IPS DF 6.9 (cell line): ENCODE measurements around the gene PTOV1.

Experiments
- DNase-seq: peaks from one replicate; pipeline ENCODE4 v3.0.0-alpha.2; 2013; ENCODE audit warnings: low read depth, low spot score
- H3K27ac ChIP-seq: one replicate; pipeline ENCODE4 v1.5.1; 2013; ENCODE audit warnings: low read length, control low read depth
- H3K27me3 ChIP-seq: 2 replicates; pipeline ENCODE4 v1.6.1; 2013; ENCODE audit warnings: mild to moderate bottlenecking, low read length; ENCODE audit not compliant: control insufficient read depth, insufficient read depth
- H3K36me3 ChIP-seq: 2 replicates; pipeline ENCODE4 v1.6.1; 2013; ENCODE audit warnings: low read length; ENCODE audit not compliant: control insufficient read depth, insufficient read depth
- H3K4me1 ChIP-seq: 2 replicates; pipeline ENCODE4 v1.6.1; 2013; ENCODE audit warnings: low read length; ENCODE audit not compliant: control insufficient read depth, insufficient read depth
- H3K4me3 ChIP-seq: 2 replicates; pipeline ENCODE4 v1.5.1; 2013; ENCODE audit warnings: mild to moderate bottlenecking, low read length
- H3K9me3 ChIP-seq: 2 replicates; pipeline ENCODE4 v1.6.1; 2013; ENCODE audit warnings: low read length, inconsistent platforms; ENCODE audit not compliant: control insufficient read depth, insufficient read depth
- WGBS: extraction: QIAGEN DNeasy Blood & Tissue Kit; methylation state at CpG from one replicate; pipeline ENCODE4 v1.1.7; 2013; ENCODE audit warnings: mixed read lengths, missing lambda C conversion rate; ENCODE audit not compliant: insufficient read length, insufficient coverage; 5-methylcytosine and 5-hydroxymethylcytosine counted together

Gene PTOV1

GRCh38 chr19:49832556-49832955 lies 18.4 kb upstream of the PTOV1 start:
- peaks cover 11% of the 10 kb centered on the region for H3K36me3 ChIP-seq
- no peaks in the 10 kb centered on the region for H3K27me3 ChIP-seq
- H3K4me1 ChIP-seq, result no peaks in the 10 kb centered on the region
- no peak overlapping the region for H3K27ac ChIP-seq
- DNase-seq, result no peak
- no CpG with 5 or more reads among the region's 9 CpGs for WGBS
- H3K4me3 ChIP-seq, result no peak overlapping the region
- no peaks in the 10 kb centered on the region for H3K9me3 ChIP-seq

- no peaks in the 10 kb centered on the region for H3K4me1 ChIP-seq
- H3K9me3 ChIP-seq, result no peaks in the 10 kb centered on the region
- no peak overlapping the region for H3K27ac ChIP-seq
- H3K36me3 ChIP-seq, result peaks cover 11% of the 10 kb centered on the region
- H3K4me3 ChIP-seq, result no peak overlapping the region
- no CpG with 5 or more reads among the region's 7 CpGs for WGBS
- no peak for DNase-seq
- no peaks in the 10 kb centered on the region for H3K27me3 ChIP-seq
Observed at GRCh38 chr19:49833599-49833998, 17.4 kb upstream of the PTOV1 start.

GRCh38 chr19:49835562-49835961 lies 15.4 kb upstream of the PTOV1 start:
- WGBS, result no CpG with 5 or more reads among the region's 12 CpGs
- Histone ChIP-seq H3K27me3 (no peaks in the 10 kb centered on the region), H3K4me3 (no peak overlapping the region), H3K4me1 (no peaks in the 10 kb centered on the region), H3K36me3 (peaks cover 14% of the 10 kb centered on the region), H3K9me3 (no peaks in the 10 kb centered on the region), H3K27ac (no peak overlapping the region)
- no peak for DNase-seq

GRCh38 chr19:49836176-49837008 lies 14.6 kb upstream of the PTOV1 start:
- Histone ChIP-seq H3K9me3 (no peaks in the 10 kb centered on the region), H3K36me3 (peaks cover 14% of the 10 kb centered on the region)

GRCh38 chr19:49837009-49837310 lies 14.0 kb upstream of the PTOV1 start:
- no peaks in the 10 kb centered on the region for H3K4me1 ChIP-seq
- DNase-seq, result no peak
- H3K27ac ChIP-seq, result no peak overlapping the region
- no CpG with 5 or more reads among the region's 5 CpGs for WGBS
- H3K36me3 ChIP-seq, result peaks cover 11% of the 10 kb centered on the region
- H3K9me3 ChIP-seq, result no peaks in the 10 kb centered on the region
- no peak overlapping the region for H3K4me3 ChIP-seq
- H3K27me3 ChIP-seq, result no peaks in the 10 kb centered on the region

More at GRCh38 chr19:49836176-49837008, 14.6 kb upstream of the PTOV1 start:
- no CpG with 5 or more reads among the region's 20 CpGs for WGBS
- Histone ChIP-seq H3K27me3 (no peaks in the 10 kb centered on the region), H3K4me3 (no peak overlapping the region), H3K27ac (no peak overlapping the region), H3K4me1 (no peaks in the 10 kb centered on the region)
- DNase-seq, result no peak

- no peak for DNase-seq
- Histone ChIP-seq H3K36me3 (peaks cover 8% of the 10 kb centered on the region), H3K9me3 (no peaks in the 10 kb centered on the region), H3K27me3 (no peaks in the 10 kb centered on the region), H3K4me1 (no peaks in the 10 kb centered on the region), H3K4me3 (no peak overlapping the region), H3K27ac (no peak overlapping the region)
- no CpG with 5 or more reads among the region's 9 CpGs for WGBS
Observed at GRCh38 chr19:49837425-49837824, 13.5 kb upstream of the PTOV1 start.

GRCh38 chr19:49838885-49839588 lies 11.9 kb upstream of the PTOV1 start:
- Histone ChIP-seq H3K27ac (no peak overlapping the region), H3K27me3 (no peaks in the 10 kb centered on the region), H3K9me3 (no peaks in the 10 kb centered on the region), H3K4me1 (no peaks in the 10 kb centered on the region), H3K4me3 (no peak overlapping the region), H3K36me3 (peaks cover 5% of the 10 kb centered on the region)
- no CpG with 5 or more reads among the region's 18 CpGs for WGBS
- no peak for DNase-seq

- Histone ChIP-seq H3K4me3 (no peak overlapping the region), H3K4me1 (no peaks in the 10 kb centered on the region), H3K36me3 (peaks cover 5% of the 10 kb centered on the region), H3K27me3 (no peaks in the 10 kb centered on the region), H3K27ac (no peak overlapping the region), H3K9me3 (no peaks in the 10 kb centered on the region)
- no peak for DNase-seq
- WGBS, result no CpG with 5 or more reads among the region's 11 CpGs
Observed at GRCh38 chr19:49839713-49840112, 11.2 kb upstream of the PTOV1 start.

GRCh38 chr19:49840321-49840720 lies 10.6 kb upstream of the PTOV1 start:
- Histone ChIP-seq H3K36me3 (peaks cover 2% of the 10 kb centered on the region), H3K27me3 (no peaks in the 10 kb centered on the region), H3K4me1 (no peaks in the 10 kb centered on the region), H3K4me3 (no peak overlapping the region), H3K9me3 (no peaks in the 10 kb centered on the region), H3K27ac (no peak overlapping the region)
- DNase-seq, result no peak
- WGBS, result no CpG with 5 or more reads among the region's 11 CpGs

- H3K27ac ChIP-seq, result no peak overlapping the region
- WGBS, result no CpG with 5 or more reads among the region's 17 CpGs
Observed at GRCh38 chr19:49840736-49841249, 10.2 kb upstream of the PTOV1 start.

More at GRCh38 chr19:49840736-49841249, 10.2 kb upstream of the PTOV1 start:
- Histone ChIP-seq H3K36me3 (peaks cover 2% of the 10 kb centered on the region), H3K4me3 (no peak overlapping the region), H3K4me1 (no peaks in the 10 kb centered on the region), H3K9me3 (no peaks in the 10 kb centered on the region), H3K27me3 (no peaks in the 10 kb centered on the region)
- no peak for DNase-seq
